ENCODE results near the gene ZSCAN29.

DNA sequence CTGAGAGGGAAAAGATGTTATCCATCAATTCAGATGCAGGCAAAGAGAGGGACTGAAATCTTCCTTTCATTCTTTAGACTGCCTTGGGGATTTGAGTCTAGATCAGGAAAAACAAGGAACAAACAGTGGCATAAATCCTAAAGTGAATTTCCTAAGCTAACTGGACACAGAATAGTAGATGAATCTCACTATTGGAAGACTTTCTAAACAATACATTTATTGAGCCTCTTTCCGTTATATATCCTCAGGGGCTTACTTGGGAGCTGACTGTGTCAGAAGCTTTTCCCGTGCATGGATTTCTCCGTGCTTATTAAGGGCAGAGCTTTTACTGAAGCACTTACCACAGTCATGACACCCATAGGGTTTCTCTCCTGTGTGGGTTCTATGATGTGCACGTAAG lies 10.0 kb downstream of the ZSCAN29 start:
- TF ChIP-seq, protein P1, sequence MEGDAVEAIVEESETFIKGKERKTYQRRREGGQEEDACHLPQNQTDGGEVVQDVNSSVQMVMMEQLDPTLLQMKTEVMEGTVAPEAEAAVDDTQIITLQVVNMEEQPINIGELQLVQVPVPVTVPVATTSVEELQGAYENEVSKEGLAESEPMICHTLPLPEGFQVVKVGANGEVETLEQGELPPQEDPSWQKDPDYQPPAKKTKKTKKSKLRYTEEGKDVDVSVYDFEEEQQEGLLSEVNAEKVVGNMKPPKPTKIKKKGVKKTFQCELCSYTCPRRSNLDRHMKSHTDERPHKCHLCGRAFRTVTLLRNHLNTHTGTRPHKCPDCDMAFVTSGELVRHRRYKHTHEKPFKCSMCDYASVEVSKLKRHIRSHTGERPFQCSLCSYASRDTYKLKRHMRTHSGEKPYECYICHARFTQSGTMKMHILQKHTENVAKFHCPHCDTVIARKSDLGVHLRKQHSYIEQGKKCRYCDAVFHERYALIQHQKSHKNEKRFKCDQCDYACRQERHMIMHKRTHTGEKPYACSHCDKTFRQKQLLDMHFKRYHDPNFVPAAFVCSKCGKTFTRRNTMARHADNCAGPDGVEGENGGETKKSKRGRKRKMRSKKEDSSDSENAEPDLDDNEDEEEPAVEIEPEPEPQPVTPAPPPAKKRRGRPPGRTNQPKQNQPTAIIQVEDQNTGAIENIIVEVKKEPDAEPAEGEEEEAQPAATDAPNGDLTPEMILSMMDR (IDR thresholded peaks at IDR 0.05), result no peak
- TF ChIP-seq POLR2A (IDR thresholded peaks at IDR 0.05), result no peak
